Liver (tissue), 9 donors: ENCODE data around the gene CFAP61. TPM values are rescaled to one million over a fixed set of nuclear protein-coding genes. Genes with fewer than 3 reads are reported as not detected.

Source experiments
- DNase-seq: peaks from one replicate; pipeline ENCODE4 v3.0.0-alpha.2; 2017; ENCODE audit warnings: low spot score
- H3K27ac ChIP-seq, 2 donors: one replicate each; pipeline ENCODE4 v1.7.0; 2013; ENCODE audit warnings: inconsistent platforms in 2 of 2, low read length in 2 of 2, control low read depth in 1 of 2, low read depth in 1 of 2, mild to moderate bottlenecking in 1 of 2
- H3K27me3 ChIP-seq, 4 donors: one replicate each; pipeline versions ENCODE4 v1.6.1 to v1.7.0; 2013; ENCODE audit warnings: low read length in 3 of 4, inconsistent platforms in 1 of 4, mild to moderate bottlenecking in 1 of 4, moderate library complexity in 1 of 4; ENCODE audit not compliant: control insufficient read depth in 4 of 4, insufficient read depth in 4 of 4
- H3K36me3 ChIP-seq, 4 donors: one replicate each; pipeline versions ENCODE4 v1.6.1 to v1.7.0; 2013; ENCODE audit warnings: low read length in 3 of 4, mild to moderate bottlenecking in 3 of 4, low read depth in 1 of 4, moderate library complexity in 1 of 4; ENCODE audit not compliant: control insufficient read depth in 4 of 4, insufficient read depth in 3 of 4
- H3K4me1 ChIP-seq, 4 donors: one replicate each; pipeline versions ENCODE4 v1.6.1 to v1.7.0; 2013; ENCODE audit warnings: low read length in 3 of 4, mild to moderate bottlenecking in 3 of 4, moderate library complexity in 1 of 4; ENCODE audit not compliant: control insufficient read depth in 4 of 4, insufficient read depth in 4 of 4
- H3K4me3 ChIP-seq, 3 donors: one replicate each; pipeline versions ENCODE4 v1.6.1 to v1.7.0; 2013; ENCODE audit warnings: low read length in 3 of 3, control low read depth in 1 of 3, low read depth in 1 of 3, mild to moderate bottlenecking in 1 of 3
- H3K9ac ChIP-seq, 2 donors: one replicate each; pipeline ENCODE4 v1.7.0; 2013; ENCODE audit warnings: low read length in 2 of 2, mild to moderate bottlenecking in 2 of 2, moderate library complexity in 2 of 2, control low read depth in 1 of 2, low read depth in 1 of 2
- H3K9me3 ChIP-seq, 4 donors: one replicate each; pipeline versions ENCODE4 v1.6.1 to v1.7.0; 2013; ENCODE audit warnings: low read length in 3 of 4; ENCODE audit not compliant: control insufficient read depth in 4 of 4
- EGR1 ChIP-seq, 2 donors: IDR thresholded peaks; 2 replicates each; pipeline ENCODE4 v1.6.1; 2016 to 2018; ENCODE audit warnings: antibody characterized with exemption in 2 of 2, low read depth in 2 of 2
- FOXA1 ChIP-seq: IDR thresholded peaks from 2 replicates; pipeline ENCODE4 v1.6.1; 2016; ENCODE audit warnings: antibody characterized with exemption
- FOXA2 ChIP-seq: IDR thresholded peaks from 2 replicates; pipeline ENCODE4 v1.6.1; 2016; ENCODE audit warnings: antibody characterized with exemption
- GABPA ChIP-seq, 2 donors: IDR thresholded peaks in 1 of 2; conservative IDR thresholded peaks in 1 of 2; 2 replicates each; pipeline ENCODE4 v1.6.1; 2016; ENCODE audit warnings: antibody characterized with exemption in 2 of 2, mild to moderate bottlenecking in 1 of 2, moderate library complexity in 1 of 2
- HNF4G ChIP-seq: IDR thresholded peaks from 2 replicates; pipeline ENCODE4 v1.6.1; 2016; ENCODE audit warnings: antibody characterized with exemption
- JUND ChIP-seq, 2 donors: IDR thresholded peaks; 2 replicates each; pipeline ENCODE4 v1.6.1; 2016; ENCODE audit warnings: antibody characterized with exemption in 2 of 2
- NR2F2 ChIP-seq: IDR thresholded peaks from 2 replicates; pipeline ENCODE4 v1.6.1; 2016; ENCODE audit warnings: antibody characterized with exemption
- RAD21 ChIP-seq, 2 donors: IDR thresholded peaks; 2 replicates each; pipeline ENCODE4 v1.6.1; 2016; ENCODE audit warnings: antibody characterized with exemption in 2 of 2, mild to moderate bottlenecking in 2 of 2
- RXRA ChIP-seq, 2 donors: IDR thresholded peaks; 2 replicates each; pipeline ENCODE4 v1.6.1; 2017 to 2018; ENCODE audit warnings: antibody characterized with exemption in 2 of 2, mild to moderate bottlenecking in 1 of 2
- SP1 ChIP-seq: IDR thresholded peaks from 2 replicates; pipeline ENCODE4 v1.6.1; 2018; ENCODE audit warnings: antibody characterized with exemption, mild to moderate bottlenecking
- TAF1 ChIP-seq: conservative IDR thresholded peaks from 2 replicates; pipeline ENCODE4 v1.6.1; 2016; ENCODE audit warnings: antibody characterized with exemption, mild to moderate bottlenecking
- YY1 ChIP-seq: IDR thresholded peaks from 2 replicates; pipeline ENCODE4 v1.6.1; 2016; ENCODE audit warnings: antibody characterized with exemption, mild to moderate bottlenecking
- WGBS: extraction: QIAGEN DNeasy Blood & Tissue Kit; methylation state at CpG from one replicate; pipeline ENCODE4 v1.1.7; 2013; 5-methylcytosine and 5-hydroxymethylcytosine counted together
- polyA plus RNA-seq, 2 donors: library from polyadenylated mRNA; stranded (reverse) in 1 of 2; unstranded in 1 of 2; fragments of 200-250 nt in 1 of 2; fragments of >200 nt in 1 of 2; fragmentation: Nextera tagmentation in 1 of 2; extraction: Ambion mirVana in 1 of 2; gene quantifications; one replicate each; pipeline versions ENCODE4 v1.2.1 to v1.2.3, GENCODE V29; 2013 to 2015
- total RNA-seq, 2 donors: library from RNA; depleted of rRNA; stranded (reverse); fragments of >200 nt; gene quantifications; one replicate each; pipeline ENCODE4 v1.2.3, GENCODE V29; 2014
- TF ChIP-seq, protein P1 (sequence below): IDR thresholded peaks from 2 replicates; pipeline ENCODE4 v1.6.1; 2016; ENCODE audit warnings: antibody characterized with exemption, mild to moderate bottlenecking
- TF ChIP-seq, protein P2 (sequence below): fragments of 150-350 bp; IDR thresholded peaks from 2 replicates; pipeline ENCODE4 v1.5.1; 2017; ENCODE audit warnings: improper control_type of control experiment, low read depth, low read length; ENCODE audit not compliant: missing input control
- TF ChIP-seq, protein P3 (sequence below): IDR thresholded peaks from 2 replicates; pipeline ENCODE4 v1.6.1; 2016; ENCODE audit warnings: antibody characterized with exemption
- TF ChIP-seq, protein P4 (sequence below): IDR thresholded peaks from 2 replicates; pipeline ENCODE4 v1.6.1; 2016; ENCODE audit warnings: antibody characterized with exemption
- TF ChIP-seq, protein P5 (sequence below): IDR thresholded peaks from 2 replicates; pipeline ENCODE4 v1.6.1; 2016; ENCODE audit warnings: antibody characterized with exemption
- donor health status: healthy.
- donor health status: healthy.
- donor health status: healthy.
- donor health status: healthy.
- donor health status: healthy.

CFAP61 gene
- total and polyA plus RNA-seq, 4 donors: 0.05 TPM; not detected in 3

DNA sequence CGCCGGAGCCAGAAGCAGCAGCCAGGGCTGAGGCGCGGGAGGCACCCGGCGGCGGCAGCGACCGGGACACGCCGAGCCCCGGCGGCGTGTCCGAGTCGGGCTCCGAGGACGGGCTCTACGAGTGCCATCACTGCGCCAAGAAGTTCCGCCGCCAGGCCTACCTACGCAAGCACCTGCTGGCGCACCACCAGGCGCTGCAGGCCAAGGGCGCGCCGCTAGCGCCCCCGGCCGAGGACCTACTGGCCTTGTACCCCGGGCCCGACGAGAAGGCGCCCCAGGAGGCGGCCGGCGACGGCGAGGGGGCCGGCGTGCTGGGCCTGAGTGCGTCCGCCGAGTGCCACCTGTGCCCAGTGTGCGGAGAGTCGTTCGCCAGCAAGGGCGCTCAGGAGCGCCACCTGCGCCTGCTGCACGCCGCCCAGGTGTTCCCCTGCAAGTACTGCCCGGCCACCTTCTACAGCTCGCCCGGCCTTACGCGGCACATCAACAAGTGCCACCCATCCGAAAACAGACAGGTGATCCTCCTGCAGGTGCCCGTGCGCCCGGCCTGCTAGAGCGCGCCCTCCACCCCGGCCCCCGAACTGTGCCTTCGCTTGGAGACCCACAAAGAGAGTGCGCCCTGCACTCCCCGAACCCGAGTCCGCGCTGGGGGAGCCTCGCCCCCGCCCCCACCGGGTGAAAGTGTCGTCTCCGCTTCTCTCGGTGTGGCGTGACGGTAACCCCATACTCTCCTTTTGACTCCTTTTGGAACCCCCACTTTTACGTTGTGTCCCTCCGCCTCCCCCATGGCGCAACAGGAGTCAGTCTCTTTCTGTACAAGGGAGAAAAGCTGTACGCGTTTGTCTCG is 317.1 kb downstream of the CFAP61 start (continued):
- TF ChIP-seq, protein P1, sequence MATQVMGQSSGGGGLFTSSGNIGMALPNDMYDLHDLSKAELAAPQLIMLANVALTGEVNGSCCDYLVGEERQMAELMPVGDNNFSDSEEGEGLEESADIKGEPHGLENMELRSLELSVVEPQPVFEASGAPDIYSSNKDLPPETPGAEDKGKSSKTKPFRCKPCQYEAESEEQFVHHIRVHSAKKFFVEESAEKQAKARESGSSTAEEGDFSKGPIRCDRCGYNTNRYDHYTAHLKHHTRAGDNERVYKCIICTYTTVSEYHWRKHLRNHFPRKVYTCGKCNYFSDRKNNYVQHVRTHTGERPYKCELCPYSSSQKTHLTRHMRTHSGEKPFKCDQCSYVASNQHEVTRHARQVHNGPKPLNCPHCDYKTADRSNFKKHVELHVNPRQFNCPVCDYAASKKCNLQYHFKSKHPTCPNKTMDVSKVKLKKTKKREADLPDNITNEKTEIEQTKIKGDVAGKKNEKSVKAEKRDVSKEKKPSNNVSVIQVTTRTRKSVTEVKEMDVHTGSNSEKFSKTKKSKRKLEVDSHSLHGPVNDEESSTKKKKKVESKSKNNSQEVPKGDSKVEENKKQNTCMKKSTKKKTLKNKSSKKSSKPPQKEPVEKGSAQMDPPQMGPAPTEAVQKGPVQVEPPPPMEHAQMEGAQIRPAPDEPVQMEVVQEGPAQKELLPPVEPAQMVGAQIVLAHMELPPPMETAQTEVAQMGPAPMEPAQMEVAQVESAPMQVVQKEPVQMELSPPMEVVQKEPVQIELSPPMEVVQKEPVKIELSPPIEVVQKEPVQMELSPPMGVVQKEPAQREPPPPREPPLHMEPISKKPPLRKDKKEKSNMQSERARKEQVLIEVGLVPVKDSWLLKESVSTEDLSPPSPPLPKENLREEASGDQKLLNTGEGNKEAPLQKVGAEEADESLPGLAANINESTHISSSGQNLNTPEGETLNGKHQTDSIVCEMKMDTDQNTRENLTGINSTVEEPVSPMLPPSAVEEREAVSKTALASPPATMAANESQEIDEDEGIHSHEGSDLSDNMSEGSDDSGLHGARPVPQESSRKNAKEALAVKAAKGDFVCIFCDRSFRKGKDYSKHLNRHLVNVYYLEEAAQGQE: no peak
- TF ChIP-seq FOXA1: no peak
- TF ChIP-seq EGR1 (IDR thresholded peaks at IDR 0.05; ENCODE audit: low read depth in 2 of 2): no peak
- TF ChIP-seq NR2F2: no peak
- no peak for TF ChIP-seq TAF1
- TF ChIP-seq RXRA (IDR thresholded peaks at IDR 0.05): no peak
- no peak for TF ChIP-seq SP1
- no peak for TF ChIP-seq RAD21 (IDR thresholded peaks at IDR 0.05)

DNA sequence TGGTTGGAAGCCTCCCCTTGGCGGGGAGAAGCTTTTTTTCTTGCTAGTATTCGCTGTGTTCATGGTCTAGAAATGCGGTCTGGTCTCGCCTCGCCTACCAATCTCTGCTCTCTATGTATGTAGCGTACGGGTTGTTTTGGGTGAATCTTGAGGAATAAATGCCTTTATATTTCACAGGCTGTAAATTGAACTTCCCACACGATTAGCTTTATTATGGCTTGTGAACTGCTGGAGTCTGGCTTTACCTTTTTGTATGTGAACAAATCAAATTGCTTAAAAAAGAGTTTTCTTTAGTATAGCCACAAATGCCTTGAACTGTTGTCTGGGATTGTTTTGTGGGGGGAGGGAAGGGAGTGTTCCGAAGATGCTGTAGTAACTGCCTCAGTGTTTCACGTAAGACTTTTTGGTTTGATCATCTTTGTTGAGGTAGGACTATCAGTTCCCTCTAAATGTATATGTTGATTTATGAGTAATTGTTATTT is 317.8 kb downstream of the CFAP61 start:
- H3K27ac ChIP-seq: no peak overlapping the region
- no peaks in the 10 kb centered on the region for H3K36me3 ChIP-seq
- H3K4me1 ChIP-seq: peaks cover 17 to 31% (median 22%) of the 10 kb centered on the region in 4 donors
- no peak for DNase-seq
- no peak overlapping the region for H3K9ac ChIP-seq
- WGBS: 12% methylated on average over 10 of the region's 10 CpGs
- no peaks in the 10 kb centered on the region for H3K9me3 ChIP-seq
- peaks cover 2 to 37% (median 20%) of the 10 kb centered on the region in 4 donors for H3K27me3 ChIP-seq
- TF ChIP-seq RAD21 (IDR thresholded peaks at IDR 0.05) (no peak), TAF1 (no peak), HNF4G (no peak), YY1 (no peak)
- no peak overlapping the region for H3K4me3 ChIP-seq

DNA sequence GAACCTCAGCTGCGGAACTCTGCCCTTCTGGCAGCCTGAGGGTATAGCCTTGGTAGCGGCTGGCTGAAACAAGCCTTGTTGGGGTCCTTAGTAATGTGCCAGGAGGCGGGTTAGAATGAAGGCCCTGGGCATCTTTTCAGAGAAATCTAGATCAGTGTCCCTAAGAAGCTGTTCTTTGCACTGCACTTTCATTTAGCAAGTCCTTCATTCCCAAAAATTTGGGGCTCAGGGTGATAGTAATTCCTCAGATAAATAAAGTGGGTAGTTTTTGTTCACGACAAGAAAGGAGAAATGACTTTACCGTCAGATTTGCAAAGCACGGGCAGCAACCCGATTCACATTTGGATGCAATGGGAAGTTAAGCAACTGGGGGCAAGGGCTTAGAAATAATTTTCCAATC is 318.8 kb downstream of the CFAP61 start:
- Histone ChIP-seq H3K4me3 (no peak overlapping the region), H3K27me3 (peaks cover 2 to 33% (median 17%) of the 10 kb centered on the region in 4 donors), H3K4me1 (peaks cover 17 to 31% (median 22%) of the 10 kb centered on the region in 4 donors), H3K27ac (no peak overlapping the region), H3K9ac (no peak overlapping the region), H3K9me3 (no peaks in the 10 kb centered on the region), H3K36me3 (no peaks in the 10 kb centered on the region)
- WGBS: 23% methylated on average over 7 of the region's 7 CpGs
- DNase-seq: no peak
- TF ChIP-seq, protein P1: no peak
- TF ChIP-seq SP1 (no peak), HNF4G (no peak), TAF1 (no peak), RAD21 (IDR thresholded peaks at IDR 0.05) (no peak), NR2F2 (no peak), JUND (IDR thresholded peaks at IDR 0.05) (no peak), GABPA (IDR thresholded peaks at IDR 0.05 in 1 of 2, conservative IDR thresholded peaks at IDR 0.05 in 1 of 2) (no peak), FOXA1 (no peak), RXRA (IDR thresholded peaks at IDR 0.05) (no peak), YY1 (no peak), EGR1 (IDR thresholded peaks at IDR 0.05; ENCODE audit: low read depth in 2 of 2) (no peak), FOXA2 (no peak)
- TF ChIP-seq, protein P2, sequence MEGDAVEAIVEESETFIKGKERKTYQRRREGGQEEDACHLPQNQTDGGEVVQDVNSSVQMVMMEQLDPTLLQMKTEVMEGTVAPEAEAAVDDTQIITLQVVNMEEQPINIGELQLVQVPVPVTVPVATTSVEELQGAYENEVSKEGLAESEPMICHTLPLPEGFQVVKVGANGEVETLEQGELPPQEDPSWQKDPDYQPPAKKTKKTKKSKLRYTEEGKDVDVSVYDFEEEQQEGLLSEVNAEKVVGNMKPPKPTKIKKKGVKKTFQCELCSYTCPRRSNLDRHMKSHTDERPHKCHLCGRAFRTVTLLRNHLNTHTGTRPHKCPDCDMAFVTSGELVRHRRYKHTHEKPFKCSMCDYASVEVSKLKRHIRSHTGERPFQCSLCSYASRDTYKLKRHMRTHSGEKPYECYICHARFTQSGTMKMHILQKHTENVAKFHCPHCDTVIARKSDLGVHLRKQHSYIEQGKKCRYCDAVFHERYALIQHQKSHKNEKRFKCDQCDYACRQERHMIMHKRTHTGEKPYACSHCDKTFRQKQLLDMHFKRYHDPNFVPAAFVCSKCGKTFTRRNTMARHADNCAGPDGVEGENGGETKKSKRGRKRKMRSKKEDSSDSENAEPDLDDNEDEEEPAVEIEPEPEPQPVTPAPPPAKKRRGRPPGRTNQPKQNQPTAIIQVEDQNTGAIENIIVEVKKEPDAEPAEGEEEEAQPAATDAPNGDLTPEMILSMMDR: no peak
- TF ChIP-seq, protein P3, sequence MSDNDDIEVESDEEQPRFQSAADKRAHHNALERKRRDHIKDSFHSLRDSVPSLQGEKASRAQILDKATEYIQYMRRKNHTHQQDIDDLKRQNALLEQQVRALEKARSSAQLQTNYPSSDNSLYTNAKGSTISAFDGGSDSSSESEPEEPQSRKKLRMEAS: no peak
- TF ChIP-seq, protein P4, sequence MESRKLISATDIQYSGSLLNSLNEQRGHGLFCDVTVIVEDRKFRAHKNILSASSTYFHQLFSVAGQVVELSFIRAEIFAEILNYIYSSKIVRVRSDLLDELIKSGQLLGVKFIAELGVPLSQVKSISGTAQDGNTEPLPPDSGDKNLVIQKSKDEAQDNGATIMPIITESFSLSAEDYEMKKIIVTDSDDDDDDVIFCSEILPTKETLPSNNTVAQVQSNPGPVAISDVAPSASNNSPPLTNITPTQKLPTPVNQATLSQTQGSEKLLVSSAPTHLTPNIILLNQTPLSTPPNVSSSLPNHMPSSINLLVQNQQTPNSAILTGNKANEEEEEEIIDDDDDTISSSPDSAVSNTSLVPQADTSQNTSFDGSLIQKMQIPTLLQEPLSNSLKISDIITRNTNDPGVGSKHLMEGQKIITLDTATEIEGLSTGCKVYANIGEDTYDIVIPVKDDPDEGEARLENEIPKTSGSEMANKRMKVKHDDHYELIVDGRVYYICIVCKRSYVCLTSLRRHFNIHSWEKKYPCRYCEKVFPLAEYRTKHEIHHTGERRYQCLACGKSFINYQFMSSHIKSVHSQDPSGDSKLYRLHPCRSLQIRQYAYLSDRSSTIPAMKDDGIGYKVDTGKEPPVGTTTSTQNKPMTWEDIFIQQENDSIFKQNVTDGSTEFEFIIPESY: no peak
- TF ChIP-seq, protein P5, sequence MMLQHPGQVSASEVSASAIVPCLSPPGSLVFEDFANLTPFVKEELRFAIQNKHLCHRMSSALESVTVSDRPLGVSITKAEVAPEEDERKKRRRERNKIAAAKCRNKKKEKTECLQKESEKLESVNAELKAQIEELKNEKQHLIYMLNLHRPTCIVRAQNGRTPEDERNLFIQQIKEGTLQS: no peak
